ENCODE data around the gene COL13A1.

- TF ChIP-seq CTCF (IDR thresholded peaks at IDR 0.05), result no peak
- no peak for TF ChIP-seq EP300 (IDR thresholded peaks at IDR 0.05)
- TF ChIP-seq POLR2A (IDR thresholded peaks at IDR 0.05), result no peak
Observed at GRCh38 chr10:69893271-69893900, 91.7 kb downstream of the COL13A1 start.
